Type B pancreatic cell (in vitro differentiated cells): ENCODE measurements around the gene GART. TPM values are rescaled to one million over a fixed set of nuclear protein-coding genes. Genes with fewer than 3 reads are reported as not detected.

ENCODE experiments used
- total RNA-seq: library from RNA; stranded (reverse); gene quantifications from 2 replicates; pipeline ENCODE4 v1.2.1, GENCODE V29; 2021; ENCODE audit warnings: low replicate concordance

Gene GART
- total RNA-seq, 1 donor from 2014 or later = 107 TPM

Other genes starting within 250 kb of the GART start
- gene IFNAR1, start 217.1 kb downstream of the GART start, total RNA-seq = 26.4 and 28.6 TPM in 2 replicates
- 39.0 and 40.4 TPM in 2 replicates for gene IFNGR2, start 138.7 kb downstream of the GART start, total RNA-seq
- 34.2 and 44.7 TPM in 2 replicates for gene TMEM50B, start 62.1 kb downstream of the GART start, total RNA-seq
- gene DNAJC28, start 50.4 kb downstream of the GART start, total RNA-seq = 2.3 and 3.0 TPM in 2 replicates
- 310 and 329 TPM in 2 replicates for gene SON, start 921 bp upstream of the GART start, total RNA-seq
- 17.3 and 27.4 TPM in 2 replicates for gene DONSON, start 46.6 kb upstream of the GART start, total RNA-seq
- 36.8 and 50.4 TPM in 2 replicates for gene CRYZL1, start 99.6 kb upstream of the GART start, total RNA-seq
- 44.7 and 89.1 TPM in 2 replicates for gene ITSN1, start 100.4 kb upstream of the GART start, total RNA-seq